Right lobe of liver (tissue), 4 donors: ENCODE results near the gene PON1.

Experiments used
- CTCF ChIP-seq, 4 donors: fragments of 200-600 bp in 3 of 4; fragments of 450-650 bp in 1 of 4; IDR thresholded peaks; one replicate each; pipeline versions ENCODE4 v1.5.1 to v1.8.0; 2016 to 2022; ENCODE audit warnings: antibody characterized with exemption in 4 of 4, mild to moderate bottlenecking in 2 of 4
- POLR2A ChIP-seq: fragments of 450-650 bp; IDR thresholded peaks from one replicate; pipeline ENCODE4 v1.6.1; 2017; ENCODE audit warnings: antibody characterized with exemption, mild to moderate bottlenecking
- donor health status: DM: no; HTN: no; CAD: no.
- donor health status: DM: no; HTN: no; CAD: no.
- donor health status: DM: no; HTN: yes; CAD: no.

GRCh38 chr7:95290166-95290830 lies 34.0 kb downstream of the PON1 start:
- TF ChIP-seq CTCF (IDR thresholded peaks at IDR 0.05) (no peak), POLR2A (no peak)
